HL-60 (cell line): ENCODE measurements around the gene MRPL11.

ENCODE experiments used
- DNase-seq, 2 experiments: peaks; one replicate each; pipeline ENCODE4 v3.0.0-alpha.2; 2010 to 2020; ENCODE audit warnings: low read depth in 1 of 2, low spot score in 1 of 2
- H3K27ac ChIP-seq: fragments of 250-450 bp; sonication (Bioruptor Pico); replicated peaks from 2 replicates; pipeline ENCODE4 v1.5.1; 2020; ENCODE audit warnings: mild to moderate bottlenecking, moderate library complexity
- H3K27me3 ChIP-seq: fragments of 250-450 bp; sonication (Bioruptor Pico); 2 replicates; pipeline ENCODE4 v1.5.1; 2021; ENCODE audit warnings: mild to moderate bottlenecking, moderate library complexity; ENCODE audit not compliant: insufficient read depth, poor library complexity, severe bottlenecking
- H3K4me3 ChIP-seq: replicated peaks from 2 replicates; pipeline ENCODE4 v1.5.1; 2011; ENCODE audit warnings: mild to moderate bottlenecking, control low read depth, low read length; ENCODE audit not compliant: insufficient read depth
- CTCF ChIP-seq: IDR thresholded peaks from one replicate; pipeline ENCODE4 v1.5.1; 2011; ENCODE audit warnings: low read length, control low read depth, inconsistent platforms; ENCODE audit not compliant: insufficient read depth
- GABPA ChIP-seq: IDR thresholded peaks from 2 replicates; pipeline ENCODE4 v1.6.1; 2012; ENCODE audit warnings: low read depth
- POLR2AphosphoS5 ChIP-seq: IDR thresholded peaks from 2 replicates; pipeline ENCODE4 v1.6.1; 2012; ENCODE audit warnings: low read depth
- REST ChIP-seq: IDR thresholded peaks from 2 replicates; pipeline ENCODE4 v1.6.1; 2012; ENCODE audit warnings: low read depth; ENCODE audit not compliant: insufficient replicate concordance
- SPI1 ChIP-seq: IDR thresholded peaks from 2 replicates; pipeline ENCODE4 v1.6.1; 2012; ENCODE audit warnings: low read depth, mild to moderate bottlenecking, borderline replicate concordance

Gene MRPL11

GRCh38 chr11:66412110-66412509 is 26.5 kb downstream of the MRPL11 start:
- TF ChIP-seq SPI1 (no peak), CTCF (no peak), POLR2AphosphoS5 (no peak), GABPA (no peak), REST (no peak)
- no peak overlapping the region for H3K4me3 ChIP-seq
- no peak overlapping the region for H3K27ac ChIP-seq
- DNase-seq, result no peak
- H3K27me3 ChIP-seq, result peaks cover 2% of the 10 kb centered on the region

- no peaks in the 10 kb centered on the region for H3K27me3 ChIP-seq
- TF ChIP-seq SPI1, result no peak
- TF ChIP-seq REST, result no peak
- TF ChIP-seq POLR2AphosphoS5, result no peak
- TF ChIP-seq CTCF, result no peak
- TF ChIP-seq GABPA, result no peak
- no peak overlapping the region for H3K27ac ChIP-seq
- H3K4me3 ChIP-seq, result no peak overlapping the region
- no peak for DNase-seq
These were observed 27.3 kb downstream of the MRPL11 start for GRCh38 chr11:66411323-66411722.

GRCh38 chr11:66410191-66410590 is 28.5 kb downstream of the MRPL11 start:
- TF ChIP-seq POLR2AphosphoS5, result no peak
- no peak for TF ChIP-seq CTCF
- TF ChIP-seq REST, result no peak
- TF ChIP-seq SPI1, result no peak
- TF ChIP-seq GABPA, result no peak
- no peak for DNase-seq
- no peak overlapping the region for H3K4me3 ChIP-seq
- H3K27ac ChIP-seq, result no peak overlapping the region
- H3K27me3 ChIP-seq, result no peaks in the 10 kb centered on the region
